Ishikawa (cell line): ENCODE data around the gene ACO1.

Source experiments
- CEBPB ChIP-seq: IDR thresholded peaks from 2 replicates; pipeline ENCODE4 v1.6.1; 2012
- CREB1 ChIP-seq: IDR thresholded peaks from 2 replicates; pipeline ENCODE4 v1.6.1; 2012; ENCODE audit warnings: low read depth
- EP300 ChIP-seq: IDR thresholded peaks from 2 replicates; pipeline ENCODE4 v1.6.1; 2012; ENCODE audit warnings: borderline replicate concordance
- RAD21 ChIP-seq: IDR thresholded peaks from 2 replicates; pipeline ENCODE4 v1.6.1; 2012; ENCODE audit warnings: low read depth
- TAF1 ChIP-seq: IDR thresholded peaks from 2 replicates; pipeline ENCODE4 v1.6.1; 2012; ENCODE audit warnings: low read depth, mild to moderate bottlenecking
- YY1 ChIP-seq: IDR thresholded peaks from 2 replicates; pipeline ENCODE4 v1.6.1; 2012; ENCODE audit warnings: low read depth
- ZBTB7A ChIP-seq: IDR thresholded peaks from 2 replicates; pipeline ENCODE4 v1.6.1; 2012; ENCODE audit warnings: low read depth
- TF ChIP-seq, protein P1 (sequence below): IDR thresholded peaks from 2 replicates; pipeline ENCODE4 v1.6.1; 2012
- TF ChIP-seq, protein P2 (sequence below): IDR thresholded peaks from 2 replicates; pipeline ENCODE4 v1.6.1; 2012; ENCODE audit warnings: low read depth, mild to moderate bottlenecking

- TF ChIP-seq CREB1 (no peak), RAD21 (no peak), YY1 (no peak), EP300 (no peak), ZBTB7A (no peak), CEBPB (no peak), TAF1 (no peak)
- TF ChIP-seq, protein P1, sequence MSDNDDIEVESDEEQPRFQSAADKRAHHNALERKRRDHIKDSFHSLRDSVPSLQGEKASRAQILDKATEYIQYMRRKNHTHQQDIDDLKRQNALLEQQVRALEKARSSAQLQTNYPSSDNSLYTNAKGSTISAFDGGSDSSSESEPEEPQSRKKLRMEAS: no peak
- TF ChIP-seq, protein P2, sequence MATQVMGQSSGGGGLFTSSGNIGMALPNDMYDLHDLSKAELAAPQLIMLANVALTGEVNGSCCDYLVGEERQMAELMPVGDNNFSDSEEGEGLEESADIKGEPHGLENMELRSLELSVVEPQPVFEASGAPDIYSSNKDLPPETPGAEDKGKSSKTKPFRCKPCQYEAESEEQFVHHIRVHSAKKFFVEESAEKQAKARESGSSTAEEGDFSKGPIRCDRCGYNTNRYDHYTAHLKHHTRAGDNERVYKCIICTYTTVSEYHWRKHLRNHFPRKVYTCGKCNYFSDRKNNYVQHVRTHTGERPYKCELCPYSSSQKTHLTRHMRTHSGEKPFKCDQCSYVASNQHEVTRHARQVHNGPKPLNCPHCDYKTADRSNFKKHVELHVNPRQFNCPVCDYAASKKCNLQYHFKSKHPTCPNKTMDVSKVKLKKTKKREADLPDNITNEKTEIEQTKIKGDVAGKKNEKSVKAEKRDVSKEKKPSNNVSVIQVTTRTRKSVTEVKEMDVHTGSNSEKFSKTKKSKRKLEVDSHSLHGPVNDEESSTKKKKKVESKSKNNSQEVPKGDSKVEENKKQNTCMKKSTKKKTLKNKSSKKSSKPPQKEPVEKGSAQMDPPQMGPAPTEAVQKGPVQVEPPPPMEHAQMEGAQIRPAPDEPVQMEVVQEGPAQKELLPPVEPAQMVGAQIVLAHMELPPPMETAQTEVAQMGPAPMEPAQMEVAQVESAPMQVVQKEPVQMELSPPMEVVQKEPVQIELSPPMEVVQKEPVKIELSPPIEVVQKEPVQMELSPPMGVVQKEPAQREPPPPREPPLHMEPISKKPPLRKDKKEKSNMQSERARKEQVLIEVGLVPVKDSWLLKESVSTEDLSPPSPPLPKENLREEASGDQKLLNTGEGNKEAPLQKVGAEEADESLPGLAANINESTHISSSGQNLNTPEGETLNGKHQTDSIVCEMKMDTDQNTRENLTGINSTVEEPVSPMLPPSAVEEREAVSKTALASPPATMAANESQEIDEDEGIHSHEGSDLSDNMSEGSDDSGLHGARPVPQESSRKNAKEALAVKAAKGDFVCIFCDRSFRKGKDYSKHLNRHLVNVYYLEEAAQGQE: no peak
Observed at GRCh38 chr9:32497921-32498320, 113.5 kb downstream of the ACO1 start.
